B cell (primary cell): ENCODE results near the gene FHIT.

Source experiments
- EZH2 ChIP-seq: IDR thresholded peaks from 2 replicates; pipeline ENCODE4 v1.6.1; 2012; ENCODE audit warnings: borderline replicate concordance, low read depth, mild to moderate bottlenecking, moderate library complexity, low read length; ENCODE audit not compliant: insufficient read depth, poor library complexity, severe bottlenecking
- TF ChIP-seq, protein P1 (sequence below): fragments of 200-600 bp; IDR thresholded peaks from one replicate; pipeline ENCODE4 v1.8.0; 2022; ENCODE audit warnings: antibody characterized with exemption, mild to moderate bottlenecking

DNA sequence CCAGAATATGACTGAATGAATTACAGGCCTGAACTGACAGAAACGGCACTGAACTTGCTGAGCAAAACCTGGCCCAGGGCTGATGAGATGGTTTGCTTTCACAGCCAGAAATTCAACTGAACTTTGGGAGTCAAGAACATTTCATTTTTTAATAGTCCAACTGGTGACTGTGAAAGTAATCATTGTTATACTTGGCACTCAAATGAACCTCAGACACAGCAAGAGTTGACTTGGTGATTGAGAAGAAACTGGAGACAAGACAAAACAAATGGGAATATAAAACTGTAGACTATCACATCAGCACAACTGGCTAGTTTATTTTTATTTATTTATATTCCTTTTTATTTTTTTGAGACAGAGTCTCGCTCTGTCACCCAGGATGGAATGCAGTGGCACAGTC lies 1342.6 kb downstream of the FHIT start:
- TF ChIP-seq, protein P1, sequence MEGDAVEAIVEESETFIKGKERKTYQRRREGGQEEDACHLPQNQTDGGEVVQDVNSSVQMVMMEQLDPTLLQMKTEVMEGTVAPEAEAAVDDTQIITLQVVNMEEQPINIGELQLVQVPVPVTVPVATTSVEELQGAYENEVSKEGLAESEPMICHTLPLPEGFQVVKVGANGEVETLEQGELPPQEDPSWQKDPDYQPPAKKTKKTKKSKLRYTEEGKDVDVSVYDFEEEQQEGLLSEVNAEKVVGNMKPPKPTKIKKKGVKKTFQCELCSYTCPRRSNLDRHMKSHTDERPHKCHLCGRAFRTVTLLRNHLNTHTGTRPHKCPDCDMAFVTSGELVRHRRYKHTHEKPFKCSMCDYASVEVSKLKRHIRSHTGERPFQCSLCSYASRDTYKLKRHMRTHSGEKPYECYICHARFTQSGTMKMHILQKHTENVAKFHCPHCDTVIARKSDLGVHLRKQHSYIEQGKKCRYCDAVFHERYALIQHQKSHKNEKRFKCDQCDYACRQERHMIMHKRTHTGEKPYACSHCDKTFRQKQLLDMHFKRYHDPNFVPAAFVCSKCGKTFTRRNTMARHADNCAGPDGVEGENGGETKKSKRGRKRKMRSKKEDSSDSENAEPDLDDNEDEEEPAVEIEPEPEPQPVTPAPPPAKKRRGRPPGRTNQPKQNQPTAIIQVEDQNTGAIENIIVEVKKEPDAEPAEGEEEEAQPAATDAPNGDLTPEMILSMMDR, result no peak
- no peak for TF ChIP-seq EZH2
